ENCODE results near the gene CDK9.

Gene CDK9

GRCh38 chr9:127762111-127762676 is 23.6 kb upstream of the CDK9 start:
- DNase-seq: no peak

GRCh38 chr9:127763918-127764384 is 21.9 kb upstream of the CDK9 start:
- no peak for DNase-seq

- DNase-seq: no peak
Measured at GRCh38 chr9:127765418-127765817, 20.4 kb upstream of the CDK9 start.

- DNase-seq: no peak
Measured at GRCh38 chr9:127767410-127767809, 18.4 kb upstream of the CDK9 start.

GRCh38 chr9:127767909-127768331 is 17.9 kb upstream of the CDK9 start:
- no peak for DNase-seq

- no peak for DNase-seq
Measured at GRCh38 chr9:127768698-127769097, 17.1 kb upstream of the CDK9 start.

GRCh38 chr9:127769101-127769500 is 16.7 kb upstream of the CDK9 start:
- DNase-seq: no peak

- DNase-seq: no peak
Measured at GRCh38 chr9:127769929-127770582, 15.8 kb upstream of the CDK9 start.

GRCh38 chr9:127770583-127770904 is 15.3 kb upstream of the CDK9 start:
- no peak for DNase-seq

- peak; percentile 57 for DNase-seq
Measured at GRCh38 chr9:127770905-127771569, 14.8 kb upstream of the CDK9 start.

GRCh38 chr9:127771570-127772189 is 14.2 kb upstream of the CDK9 start:
- no peak for DNase-seq

GRCh38 chr9:127772603-127773002 is 13.2 kb upstream of the CDK9 start:
- DNase-seq: no peak

GRCh38 chr9:127773272-127773671 is 12.6 kb upstream of the CDK9 start:
- DNase-seq: no peak

GRCh38 chr9:127773981-127774380 is 11.9 kb upstream of the CDK9 start:
- DNase-seq: no peak

GRCh38 chr9:127776195-127776923 is 9.5 kb upstream of the CDK9 start:
- DNase-seq: no peak

GRCh38 chr9:127776924-127777289 is 8.9 kb upstream of the CDK9 start:
- no peak for DNase-seq

- no peak for DNase-seq
Measured at GRCh38 chr9:127777368-127777980, 8.4 kb upstream of the CDK9 start.

- DNase-seq: no peak
Measured at GRCh38 chr9:127778280-127779135, 7.3 kb upstream of the CDK9 start, which contains the start of gene SH2D3C. SH2D3C (minus strand) TSS chr9:127778666; CDS start chr9:127778627, 39 bp downstream.

GRCh38 chr9:127779136-127779981 is 6.5 kb upstream of the CDK9 start:
- no peak for DNase-seq

- DNase-seq: no peak
Measured at GRCh38 chr9:127780126-127780885, 5.5 kb upstream of the CDK9 start.
